NCI-H774 (cell line): Measurements from ENCODE around the gene EHD3.

Source experiments
- DNase-seq: peaks from one replicate; lab custom pipeline; 2025; lab: John Stamatoyannopoulos, UW

Gene EHD3

GRCh38 chr2:31294196-31294595 lies 60.2 kb downstream of the EHD3 start:
- no peak for DNase-seq

- no peak for DNase-seq
Measured at GRCh38 chr2:31296641-31297287, 62.8 kb downstream of the EHD3 start.

GRCh38 chr2:31297751-31298150 lies 63.8 kb downstream of the EHD3 start:
- no peak for DNase-seq

GRCh38 chr2:31299547-31299946 lies 65.6 kb downstream of the EHD3 start:
- no peak for DNase-seq

- no peak for DNase-seq
Measured at GRCh38 chr2:31300309-31300708, 66.4 kb downstream of the EHD3 start.

GRCh38 chr2:31302940-31303563 lies 69.1 kb downstream of the EHD3 start:
- DNase-seq, result no peak

- DNase-seq, result no peak
Measured at GRCh38 chr2:31304816-31305215, 70.9 kb downstream of the EHD3 start.

GRCh38 chr2:31312898-31313297 lies 78.9 kb downstream of the EHD3 start:
- no peak for DNase-seq

GRCh38 chr2:31314761-31315160 lies 80.8 kb downstream of the EHD3 start:
- no peak for DNase-seq

GRCh38 chr2:31317396-31317795 lies 83.4 kb downstream of the EHD3 start:
- DNase-seq, result no peak

GRCh38 chr2:31318361-31319336 lies 84.7 kb downstream of the EHD3 start:
- DNase-seq, result no peak
